ENCODE results near the gene RAB34. TPM values are rescaled to one million over a fixed set of nuclear protein-coding genes. Genes with fewer than 3 reads are reported as not detected.

RAB34 gene
- total RNA-seq: 10 to 100 TPM; 11.5 to 31.7 (median 14.9) TPM
- polyA plus RNA-seq: 10 to 100 TPM; 17.7 to 25.1 TPM
- long read RNA-seq, donor 1, transcript RAB34-204 (10 exons, 1,766 nt): major isoform, 9 of 23 reads
- long read RNA-seq, donor 1, partial matches to known transcripts: 3 of 23 reads
- long read RNA-seq, donor 1, other reads (novel, unspliced or antisense): 9 of 23 reads
- long read RNA-seq, donor 2, transcript RAB34-203 (10 exons, 1,597 nt): minor isoform, 8 of 70 reads
- long read RNA-seq, donor 2, transcript RAB34-201 (11 exons, 1,592 nt): minor isoform, 12 of 70 reads
- long read RNA-seq, donor 2, transcript RAB34-204 (10 exons, 1,766 nt): major isoform, 29 of 70 reads
- long read RNA-seq, donor 2, partial matches to known transcripts: 1 of 70 reads
- long read RNA-seq, donor 2, other reads (novel, unspliced or antisense): 16 of 70 reads
- long read RNA-seq, donor 3, transcript RAB34-204 (10 exons, 1,766 nt): major isoform, 8 of 24 reads
- long read RNA-seq, donor 3, partial matches to known transcripts: 5 of 24 reads
- long read RNA-seq, donor 3, other reads (novel, unspliced or antisense): 5 of 24 reads

GRCh38 chr17:28717578-28718332 is at the start of gene RAB34:
TSS of gene RAB34 (minus strand) at chr17:28717868. CDS start at chr17:28717266, 602 bp downstream.
- WGBS, 4 donors: 8 to 36% (median 13%) methylated on average over 11 to 60 of the region's 60 CpGs
- intact Hi-C loops (cut with DNase I): loop anchor here in 3 of 10 donors (2.0 to 10.0 kb wide), 3 partner anchors 53 to 73 kb away; partner anchors contain the start of genes BLTP2 (in 2 of the 3), SDF2 (in 1 of the 3) and SUPT6H (in 1 of the 3)
- H3K9me3 ChIP-seq: no peaks in the 10 kb centered on the region
- H3K27me3 ChIP-seq: peaks cover 0 to 18% (median 0%) of the 10 kb centered on the region in 9 donors
- peaks cover 0 to 41% (median 32%) of the 10 kb centered on the region in 9 donors for H3K36me3 ChIP-seq
- peak; percentile 76 to 84 (median 80) for DNase-seq
- ATAC-seq: peak in 3 of 4 donors; percentile 18 to 28 (median 23)
- peak within 1 kb of the TSS; percentile 66 to 96 (median 90) for H3K27ac ChIP-seq
- TF ChIP-seq CTCF (IDR thresholded peaks at IDR 0.05): peak in 7 of 12 donors; percentile 16 to 49 (median 28)
- TF ChIP-seq POLR2A (IDR thresholded peaks at IDR 0.05): peak in 1 of 2 donors; percentile 29
- H3K4me1 ChIP-seq: peaks cover 0 to 61% (median 41%) of the 10 kb centered on the region in 12 donors
- peak within 1 kb of the TSS; percentile 41 to 92 (median 74) for H3K4me3 ChIP-seq

- no peak overlapping the region for H3K27ac ChIP-seq
- H3K27me3 ChIP-seq: no peaks in the 10 kb centered on the region
- no peaks in the 10 kb centered on the region for H3K9me3 ChIP-seq
- no peak overlapping the region for H3K4me3 ChIP-seq
- 82 to 87% (median 84%) methylated on average over 4 of the region's 4 CpGs for WGBS, 4 donors
- TF ChIP-seq CTCF (IDR thresholded peaks at IDR 0.05): no peak
- TF ChIP-seq POLR2A (IDR thresholded peaks at IDR 0.05): no peak
- DNase-seq (no peak), ATAC-seq (no peak)
- intact Hi-C loops (cut with DNase I): loop anchor here (5.0 to 10.0 kb wide), 10 partner anchors 37 to 180 kb away; partner anchors contain the start of genes FAM222B (in 2 of the 10), ERAL1 (in 1 of the 10) and FLOT2 (in 1 of the 10)
- H3K36me3 ChIP-seq: peaks cover 0 to 32% (median 24%) of the 10 kb centered on the region in 9 donors
- peaks cover 0 to 23% (median 12%) of the 10 kb centered on the region in 12 donors for H3K4me1 ChIP-seq
These were observed 47.4 kb upstream of the RAB34 start for GRCh38 chr17:28765038-28765437.

- peak in 3 of 5 donors; percentile 61 to 68 (median 64) for DNase-seq
- H3K4me3 ChIP-seq: no peak overlapping the region
- peaks cover 0 to 23% (median 12%) of the 10 kb centered on the region in 12 donors for H3K4me1 ChIP-seq
- TF ChIP-seq POLR2A (IDR thresholded peaks at IDR 0.05): no peak
- peak; percentile 85 to 95 (median 94) for TF ChIP-seq CTCF (IDR thresholded peaks at IDR 0.05)
- ATAC-seq: peak in 2 of 4 donors; percentile 44 to 47
- H3K27me3 ChIP-seq: no peaks in the 10 kb centered on the region
- 63 to 72% (median 68%) methylated on average over 5 of the region's 5 CpGs for WGBS, 4 donors
- H3K27ac ChIP-seq: no peak overlapping the region
- no peaks in the 10 kb centered on the region for H3K9me3 ChIP-seq
- intact Hi-C loops (cut with DNase I): loop anchor here in 9 of 10 donors (1.0 to 10.0 kb wide), 16 partner anchors 42 to 183 kb away; partner anchors contain the start of genes FLOT2 (in 3 of the 9), FAM222B (in 2 of the 9), DHRS13 (in 1 of the 9) and ERAL1 (in 1 of the 9)
- peaks cover 0 to 44% (median 33%) of the 10 kb centered on the region in 9 donors for H3K36me3 ChIP-seq
These were observed 46.2 kb upstream of the RAB34 start for GRCh38 chr17:28763804-28764266.

All from heart left ventricle (tissue), 16 donors.